Activated CD4-positive, alpha-beta T cell treated with anti-CD3 and anti-CD28 coated beads, Interleukin-2, amount 50 U/mL, for 4 hours (primary cell): Measurements from ENCODE around the gene GUCY2D.

Source experiments
- DNase-seq, 2 experiments: peaks; one replicate each; pipeline ENCODE4 v3.0.0-alpha.2; 2020

Gene GUCY2D

GRCh38 chr17:8068736-8069586 is 66.5 kb downstream of the GUCY2D start:
- DNase-seq: no peak

- DNase-seq: no peak
These were observed 67.1 kb downstream of the GUCY2D start for GRCh38 chr17:8069587-8069860.
